D721Med (cell line): ENCODE measurements around the gene GEMIN5.

Source experiments
- DNase-seq: peaks from one replicate; pipeline ENCODE4 v3.0.0; 2011; ENCODE audit warnings: low spot score; ENCODE audit not compliant: insufficient read length
- FAIRE-seq: peaks from 2 replicates; lab custom pipeline; 2011; peaks lifted over from hg19 to GRCh38; lab: Jason Lieb, UNC
- CTCF ChIP-seq: IDR thresholded peaks from 2 replicates; pipeline ENCODE4 v1.5.1; 2012; ENCODE audit warnings: mild to moderate bottlenecking, control low read depth; ENCODE audit not compliant: insufficient read depth; ENCODE audit errors: missing control alignments

GEMIN5 gene

DNA sequence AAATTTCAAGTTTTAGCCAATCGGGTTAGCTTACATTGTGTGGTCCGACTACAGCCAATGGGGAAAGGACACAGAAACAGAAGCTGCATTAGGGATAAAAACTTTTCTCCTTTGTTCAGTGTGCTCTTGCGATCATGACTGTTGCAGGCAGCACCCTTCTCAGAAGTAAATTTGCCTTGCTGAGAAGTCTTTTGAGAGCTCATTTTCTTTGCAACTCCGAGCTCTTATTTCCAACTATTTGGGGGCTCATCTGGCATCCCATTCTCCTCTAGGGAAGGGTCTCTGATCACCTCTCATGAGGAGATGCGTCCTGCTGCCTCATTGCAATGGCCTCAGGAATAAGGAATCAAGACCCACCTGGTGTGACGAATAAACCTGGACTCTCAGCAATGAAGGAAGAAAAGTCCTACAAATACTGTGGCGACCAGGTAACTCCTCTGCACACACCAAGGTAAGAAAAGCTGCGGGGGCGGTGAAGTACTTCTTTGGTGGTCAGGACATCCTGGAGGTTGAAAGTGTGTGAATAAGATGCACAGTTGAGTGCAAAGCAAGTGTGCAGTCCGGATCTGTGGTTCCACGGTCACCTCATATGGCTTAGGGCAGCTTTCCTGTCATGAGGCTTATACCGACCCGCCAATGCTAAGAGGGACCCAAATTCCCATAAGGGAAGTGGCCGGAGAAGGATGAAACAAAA is 59.2 kb downstream of the GEMIN5 start:
- TF ChIP-seq CTCF, result no peak
- FAIRE-seq, result no peak
- DNase-seq, result no peak

- TF ChIP-seq CTCF, result no peak
- FAIRE-seq, result no peak
- DNase-seq, result no peak
Observed at GRCh38 chr5:154873791-154874331, 64.2 kb downstream of the GEMIN5 start.

GRCh38 chr5:154871734-154872133 is 66.3 kb downstream of the GEMIN5 start:
- FAIRE-seq (no peak), DNase-seq (no peak)
- TF ChIP-seq CTCF, result no peak

GRCh38 chr5:154868702-154869101 is 69.3 kb downstream of the GEMIN5 start:
- DNase-seq (no peak), FAIRE-seq (no peak)
- peak; percentile 23 for TF ChIP-seq CTCF

DNA sequence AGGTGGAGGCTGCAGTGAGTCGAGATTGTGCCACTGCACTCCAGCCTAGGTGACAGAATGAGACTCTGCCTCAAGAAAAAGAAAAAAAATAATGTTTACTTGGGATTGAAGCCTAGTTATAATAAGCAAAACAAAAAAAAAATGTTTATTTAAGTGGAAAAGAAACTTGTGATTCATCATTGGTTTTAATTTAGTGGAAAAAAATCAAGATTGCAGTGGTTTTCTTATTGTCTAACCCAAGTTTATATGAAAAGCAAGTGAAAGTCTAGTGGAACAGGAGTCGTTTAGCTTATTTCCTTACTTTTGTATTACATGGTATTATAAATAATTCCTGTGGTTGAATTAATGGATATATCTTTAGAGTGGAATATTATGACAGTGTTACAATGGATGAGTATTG is 71.2 kb downstream of the GEMIN5 start:
- TF ChIP-seq CTCF, result no peak
- no peak for FAIRE-seq

DNA sequence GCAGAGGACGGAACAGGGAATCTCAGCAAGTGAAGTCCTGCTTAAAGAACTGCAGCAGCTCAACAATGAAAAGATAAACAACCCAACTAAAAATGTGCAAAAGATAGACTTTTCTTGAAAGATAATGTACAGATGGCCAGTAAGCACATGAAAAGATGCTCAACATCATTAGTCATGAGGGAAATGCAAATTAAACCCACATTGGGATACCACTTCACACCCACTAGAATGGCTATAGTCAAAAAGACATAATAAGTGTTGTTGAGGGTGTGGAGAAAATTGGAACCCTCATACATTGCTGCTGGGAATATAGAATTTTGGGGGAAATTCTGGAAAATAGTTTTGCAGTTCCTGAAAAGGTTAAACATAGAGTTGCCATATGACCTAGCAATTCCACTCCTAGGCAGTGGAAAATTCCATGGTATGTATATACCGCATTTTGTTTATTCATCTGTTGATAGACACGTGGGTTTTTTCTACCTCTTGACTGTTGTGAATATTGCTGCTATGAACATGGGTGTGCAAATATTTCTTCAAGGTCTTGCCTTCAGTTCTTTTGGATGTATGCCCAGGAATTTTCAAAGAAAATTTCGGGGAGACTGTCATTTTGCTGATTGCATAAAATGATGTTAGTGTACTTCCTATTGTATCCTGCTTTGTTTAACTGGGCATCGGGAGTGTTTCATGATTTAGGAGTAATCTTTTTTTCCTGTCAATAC is 72.4 kb downstream of the GEMIN5 start:
- DNase-seq (no peak), FAIRE-seq (no peak)
- no peak for TF ChIP-seq CTCF

More for the DNA sequence above, 71.2 kb downstream of the GEMIN5 start:
- DNase-seq, result no peak
